Neural cell (in vitro differentiated cells): ENCODE results near the gene DNMBP. TPM values are rescaled to one million over a fixed set of nuclear protein-coding genes. Genes with fewer than 3 reads are reported as not detected.

Source experiments
- H2AFZ ChIP-seq: fragments of 200-600, 300-800 bp; sonication (generic), shearing (Covaris generic); 2 replicates; pipeline ENCODE4 v1.6.0; 2014; ENCODE audit warnings: low read depth, mild to moderate bottlenecking, antibody characterized with exemption, low read length, moderate library complexity
- H3F3A ChIP-seq: fragments of 200-600 bp; shearing (Covaris generic); 2 replicates; pipeline ENCODE4 v1.6.1; 2016; ENCODE audit warnings: mild to moderate bottlenecking, moderate library complexity, mixed read lengths, antibody characterized with exemption, low read length; ENCODE audit not compliant: insufficient read depth, poor library complexity, severe bottlenecking
- H3K27ac ChIP-seq: fragments of 200-600, 300-800 bp; sonication (generic), shearing (Covaris generic); 2 replicates; pipeline ENCODE4 v1.5.1; 2014; ENCODE audit warnings: mild to moderate bottlenecking, low read length, moderate library complexity
- H3K27me3 ChIP-seq: fragments of 300-800, 200-600 bp; sonication (generic), shearing (Covaris generic); 2 replicates; pipeline ENCODE4 v1.6.0; 2014; ENCODE audit warnings: mild to moderate bottlenecking, low read depth, low read length, moderate library complexity; ENCODE audit not compliant: insufficient read depth
- H3K36me3 ChIP-seq: fragments of 300-800, 200-600 bp; sonication (generic), shearing (Covaris generic); 2 replicates; pipeline ENCODE4 v1.5.1; 2014; ENCODE audit warnings: mild to moderate bottlenecking, antibody characterized with exemption, low read length, moderate library complexity; ENCODE audit not compliant: insufficient read depth
- H3K4me2 ChIP-seq: fragments of 300-800, 200-600 bp; sonication (generic), shearing (Covaris generic); 2 replicates; pipeline ENCODE4 v1.6.0; 2014; ENCODE audit warnings: mild to moderate bottlenecking, low read length
- H3K4me3 ChIP-seq: fragments of 300-800, 200-600 bp; sonication (generic), shearing (Covaris generic); 2 replicates; pipeline ENCODE4 v1.5.1; 2014; ENCODE audit warnings: mild to moderate bottlenecking, low read length, moderate library complexity
- H3K79me2 ChIP-seq: fragments of 200-600 bp; shearing (Covaris generic); replicated peaks from 2 replicates; pipeline ENCODE4 v1.6.0; 2014; ENCODE audit warnings: mild to moderate bottlenecking, low read length, moderate library complexity; ENCODE audit not compliant: insufficient read depth
- H3K9ac ChIP-seq: fragments of 300-800, 200-600 bp; sonication (generic), shearing (Covaris generic); 2 replicates; pipeline ENCODE4 v1.6.1; 2016; ENCODE audit warnings: mild to moderate bottlenecking, low read length, mixed read lengths
- H3K9me2 ChIP-seq: fragments of 200-600 bp; shearing (Covaris generic); 2 replicates; pipeline ENCODE4 v1.6.1; 2016; ENCODE audit warnings: mild to moderate bottlenecking, low read length, mixed read lengths; ENCODE audit not compliant: insufficient read depth
- H3K9me3 ChIP-seq: fragments of 200-600, 300-800 bp; sonication (generic), shearing (Covaris generic); 2 replicates; pipeline ENCODE4 v1.6.1; 2016; ENCODE audit warnings: mild to moderate bottlenecking, mixed run types, low read length, moderate library complexity, mixed read lengths
- H4K20me1 ChIP-seq: fragments of 200-600 bp; shearing (Covaris generic); 2 replicates; pipeline ENCODE4 v1.6.1; 2016; ENCODE audit warnings: mild to moderate bottlenecking, mixed run types; ENCODE audit not compliant: insufficient read depth
- CTCF ChIP-seq: fragments of 450-650 bp; IDR thresholded peaks from 2 replicates; pipeline ENCODE4 v1.5.1; 2014; ENCODE audit warnings: antibody characterized with exemption, mild to moderate bottlenecking, moderate library complexity; ENCODE audit not compliant: poor library complexity, severe bottlenecking
- EP300 ChIP-seq: fragments of 450-650 bp; conservative IDR thresholded peaks from 2 replicates; pipeline ENCODE4 v1.6.1; 2014; ENCODE audit warnings: antibody characterized with exemption, mild to moderate bottlenecking, moderate library complexity; ENCODE audit not compliant: poor library complexity, severe bottlenecking
- EZH2 ChIP-seq: fragments of 200-600, 300-800 bp; shearing (Covaris generic), sonication (generic); IDR thresholded peaks from 2 replicates; pipeline ENCODE4 v1.6.1; 2014; ENCODE audit warnings: antibody characterized with exemption, low read length, borderline replicate concordance, mild to moderate bottlenecking; ENCODE audit not compliant: insufficient read depth, poor library complexity, severe bottlenecking
- MXI1 ChIP-seq: fragments of 450-650 bp; conservative IDR thresholded peaks from 2 replicates; pipeline ENCODE4 v1.6.1; 2014; ENCODE audit warnings: antibody characterized with exemption, mild to moderate bottlenecking; ENCODE audit not compliant: poor library complexity, severe bottlenecking
- POLR2AphosphoS5 ChIP-seq: IDR thresholded peaks from 2 replicates; pipeline ENCODE4 v1.6.1; 2012
- RAD21 ChIP-seq: fragments of 450-650 bp; conservative IDR thresholded peaks from 2 replicates; pipeline ENCODE4 v1.6.1; 2014; ENCODE audit warnings: antibody characterized with exemption, mild to moderate bottlenecking, moderate library complexity
- REST ChIP-seq: IDR thresholded peaks from 2 replicates; pipeline ENCODE4 v1.6.1; 2012; ENCODE audit warnings: borderline replicate concordance
- SMC3 ChIP-seq: fragments of 450-650 bp; conservative IDR thresholded peaks from 2 replicates; pipeline ENCODE4 v1.6.1; 2014; ENCODE audit warnings: antibody characterized with exemption, mild to moderate bottlenecking, moderate library complexity; ENCODE audit not compliant: poor library complexity
- TAF1 ChIP-seq: IDR thresholded peaks from 2 replicates; pipeline ENCODE4 v1.6.1; 2012; ENCODE audit warnings: low read depth
- polyA plus RNA-seq: library from polyadenylated mRNA; depleted of rRNA; stranded (reverse); fragments of >200 nt; gene quantifications from 2 replicates; pipeline ENCODE4 v1.2.3, GENCODE V29; 2014

DNMBP gene
- polyA plus RNA-seq, 1 donor from 2014 or later, result 2.3 TPM

- H3K9ac ChIP-seq, result no peak overlapping the region
- H3F3A ChIP-seq, result no peaks in the 10 kb centered on the region
- H3K27ac ChIP-seq, result no peak overlapping the region
- no peak overlapping the region for H3K4me2 ChIP-seq
- no peaks in the 10 kb centered on the region for H3K36me3 ChIP-seq
- H4K20me1 ChIP-seq, result no peaks in the 10 kb centered on the region
- H3K9me2 ChIP-seq, result no peaks in the 10 kb centered on the region
- H3K4me3 ChIP-seq, result no peak overlapping the region
- no peak overlapping the region for H2AFZ ChIP-seq
- TF ChIP-seq REST (no peak), EP300 (no peak), CTCF (no peak), MXI1 (no peak), TAF1 (no peak), RAD21 (no peak), SMC3 (no peak), POLR2AphosphoS5 (no peak), EZH2 (no peak)
- no peaks in the 10 kb centered on the region for H3K27me3 ChIP-seq
- no peaks in the 10 kb centered on the region for H3K9me3 ChIP-seq
- H3K79me2 ChIP-seq, result no peaks in the 10 kb centered on the region
Measured at GRCh38 chr10:99873846-99874245, 135.9 kb downstream of the DNMBP start.

GRCh38 chr10:99872367-99873162 lies 137.2 kb downstream of the DNMBP start:
- Histone ChIP-seq H3K4me2 (no peak overlapping the region), H2AFZ (no peak overlapping the region), H4K20me1 (no peaks in the 10 kb centered on the region), H3K36me3 (no peaks in the 10 kb centered on the region), H3F3A (no peaks in the 10 kb centered on the region), H3K79me2 (no peaks in the 10 kb centered on the region), H3K9ac (no peak overlapping the region), H3K9me2 (no peaks in the 10 kb centered on the region), H3K27ac (no peak overlapping the region), H3K27me3 (no peaks in the 10 kb centered on the region), H3K4me3 (no peak overlapping the region), H3K9me3 (no peaks in the 10 kb centered on the region)
- TF ChIP-seq MXI1 (no peak), REST (no peak), EZH2 (no peak), TAF1 (no peak), RAD21 (no peak), POLR2AphosphoS5 (no peak), EP300 (no peak), CTCF (no peak), SMC3 (no peak)
